Measurements from ENCODE around the gene IRF7.

- no peak for TF ChIP-seq CTCF (IDR thresholded peaks at IDR 0.05; ENCODE audit: low read depth, low read length)
- TF ChIP-seq EZH2phosphoT487 (IDR thresholded peaks at IDR 0.05; ENCODE audit: low read depth), result no peak
Measured at GRCh38 chr11:643366-643765, 27.6 kb upstream of the IRF7 start.
